NCI-H1930 (cell line): ENCODE data around the gene SLCO1A2.

Experiments used
- DNase-seq, 2 experiments: peaks; one replicate each; lab custom pipeline; 2025; lab: John Stamatoyannopoulos, UW

Gene SLCO1A2

GRCh38 chr12:21328578-21328977, 6.1 kb downstream of the SLCO1A2 start:
- DNase-seq: no peak

- DNase-seq: no peak
Measured at GRCh38 chr12:21324551-21324950, 10.2 kb downstream of the SLCO1A2 start.

GRCh38 chr12:21323736-21324135, 11.0 kb downstream of the SLCO1A2 start:
- DNase-seq: no peak

GRCh38 chr12:21308785-21309184, 25.9 kb downstream of the SLCO1A2 start:
- no peak for DNase-seq

- no peak for DNase-seq
Measured at GRCh38 chr12:21305661-21306060, 29.1 kb downstream of the SLCO1A2 start.

- DNase-seq: no peak
Measured at GRCh38 chr12:21300632-21301031, 34.1 kb downstream of the SLCO1A2 start.

GRCh38 chr12:21296751-21297406, 37.8 kb downstream of the SLCO1A2 start:
- DNase-seq: no peak

- no peak for DNase-seq
Measured at GRCh38 chr12:21296348-21296747, 38.4 kb downstream of the SLCO1A2 start.

GRCh38 chr12:21294176-21294575, 40.5 kb downstream of the SLCO1A2 start:
- DNase-seq: no peak

- no peak for DNase-seq
Measured at GRCh38 chr12:21292111-21292510, 42.6 kb downstream of the SLCO1A2 start.

- DNase-seq: no peak
Measured at GRCh38 chr12:21289698-21290097, 45.0 kb downstream of the SLCO1A2 start.

GRCh38 chr12:21276826-21277225, 57.9 kb downstream of the SLCO1A2 start:
- no peak for DNase-seq

- no peak for DNase-seq
Measured at GRCh38 chr12:21265932-21266331, 68.8 kb downstream of the SLCO1A2 start.

- DNase-seq: no peak
Measured at GRCh38 chr12:21264232-21264631, 70.5 kb downstream of the SLCO1A2 start.

- no peak for DNase-seq
Measured at GRCh38 chr12:21257172-21257571, 77.5 kb downstream of the SLCO1A2 start.

- no peak for DNase-seq
Measured at GRCh38 chr12:21252070-21252469, 82.6 kb downstream of the SLCO1A2 start.

- DNase-seq: no peak
Measured at GRCh38 chr12:21248679-21249078, 86.0 kb downstream of the SLCO1A2 start.

- DNase-seq: no peak
Measured at GRCh38 chr12:21239866-21240265, 94.9 kb downstream of the SLCO1A2 start.

- DNase-seq: no peak
Measured at GRCh38 chr12:21234395-21234794, 100.3 kb downstream of the SLCO1A2 start.

GRCh38 chr12:21223930-21224329, 110.8 kb downstream of the SLCO1A2 start:
- no peak for DNase-seq

- DNase-seq: no peak
Measured at GRCh38 chr12:21221778-21222177, 112.9 kb downstream of the SLCO1A2 start.

- no peak for DNase-seq
Measured at GRCh38 chr12:21221072-21221471, 113.6 kb downstream of the SLCO1A2 start.

GRCh38 chr12:21220266-21220665, 114.5 kb downstream of the SLCO1A2 start:
- no peak for DNase-seq

- DNase-seq: no peak
Measured at GRCh38 chr12:21219206-21219605, 115.5 kb downstream of the SLCO1A2 start.
